SW 1271 (cell line): Measurements from ENCODE around the gene TMEM201.
A peak's percentile ranks its signal among the peaks of the same experiment; 100 is the strongest.

ENCODE experiments used
- DNase-seq, 2 experiments: peaks; one replicate each; lab custom pipeline; 2025; lab: John Stamatoyannopoulos, UW

Gene TMEM201

GRCh38 chr1:9600861-9601834 is 12.4 kb downstream of the TMEM201 start:
- DNase-seq = no peak

- no peak for DNase-seq
These were observed 13.5 kb downstream of the TMEM201 start for GRCh38 chr1:9601942-9602793.

- no peak for DNase-seq
These were observed 14.1 kb downstream of the TMEM201 start for GRCh38 chr1:9602794-9603167.

GRCh38 chr1:9603307-9603706 is 14.6 kb downstream of the TMEM201 start:
- DNase-seq = no peak

GRCh38 chr1:9603766-9604753 is 15.3 kb downstream of the TMEM201 start:
- no peak for DNase-seq

DNA sequence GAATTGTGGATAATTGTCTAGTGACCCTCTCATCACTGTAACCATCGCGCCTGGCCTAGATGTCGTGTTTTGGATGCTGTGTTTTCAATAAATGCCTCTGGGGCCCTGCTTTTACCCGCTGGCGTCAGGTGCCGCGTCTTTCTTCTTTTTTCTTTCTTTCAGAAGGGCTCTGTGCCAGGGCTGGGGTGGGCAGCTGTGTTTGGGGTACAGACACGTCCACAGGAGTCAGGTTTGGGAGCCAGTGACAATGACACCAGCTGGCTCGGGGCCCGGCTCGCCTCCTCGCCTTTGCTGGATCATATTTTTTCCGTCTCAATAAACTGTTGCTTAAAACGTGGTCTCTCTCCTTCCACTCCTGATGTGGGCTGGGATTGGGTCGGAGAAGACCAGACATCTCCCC is 16.1 kb downstream of the TMEM201 start:
- no peak for DNase-seq

DNA sequence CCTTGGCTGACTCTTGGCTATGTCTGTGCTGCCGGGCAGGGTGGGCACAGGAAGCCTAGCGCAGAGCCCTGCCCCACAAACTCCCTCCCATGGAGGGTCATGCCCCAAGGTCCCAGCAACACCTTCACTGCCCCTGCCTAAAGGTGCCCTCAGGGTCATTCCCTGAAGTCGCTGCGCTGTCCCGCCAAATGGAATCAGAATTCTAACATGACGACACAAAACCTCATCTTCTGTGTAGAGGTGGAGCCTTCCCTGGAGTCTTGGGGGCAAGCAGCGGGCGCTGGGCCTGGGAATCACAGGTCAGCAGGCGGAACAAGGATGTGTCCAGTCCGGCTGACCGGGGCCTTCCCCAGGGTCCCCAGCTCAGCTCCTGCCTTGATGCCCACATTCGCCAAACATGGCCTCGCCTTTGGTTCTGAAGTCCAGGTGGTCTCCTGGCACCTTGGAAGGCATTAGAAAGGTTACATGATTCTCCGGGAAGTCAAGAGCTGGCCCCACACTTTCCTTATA is 17.3 kb downstream of the TMEM201 start:
- no peak for DNase-seq

DNA sequence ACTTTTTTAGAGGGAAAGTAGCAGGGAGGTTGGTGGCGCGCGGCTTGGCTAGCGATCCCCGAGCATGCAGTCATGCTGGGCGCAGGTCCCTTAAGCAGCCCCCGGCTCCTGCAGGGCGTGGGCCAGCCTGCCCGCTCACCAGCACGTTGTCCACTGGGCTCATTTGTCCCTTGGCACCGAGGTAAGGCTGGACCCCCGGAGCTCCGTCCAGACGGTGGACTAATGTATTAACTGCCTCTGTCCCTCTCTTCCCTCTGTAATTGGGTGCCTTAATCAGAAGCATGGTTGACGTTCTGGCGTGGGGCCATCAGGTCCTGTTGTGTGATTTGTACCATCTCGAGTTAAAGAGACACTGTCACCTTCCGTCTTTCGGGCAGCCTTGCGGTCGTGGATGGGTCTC is 17.7 kb downstream of the TMEM201 start:
- no peak for DNase-seq

- no peak for DNase-seq
These were observed 18.2 kb downstream of the TMEM201 start for GRCh38 chr1:9606948-9607347.

DNA sequence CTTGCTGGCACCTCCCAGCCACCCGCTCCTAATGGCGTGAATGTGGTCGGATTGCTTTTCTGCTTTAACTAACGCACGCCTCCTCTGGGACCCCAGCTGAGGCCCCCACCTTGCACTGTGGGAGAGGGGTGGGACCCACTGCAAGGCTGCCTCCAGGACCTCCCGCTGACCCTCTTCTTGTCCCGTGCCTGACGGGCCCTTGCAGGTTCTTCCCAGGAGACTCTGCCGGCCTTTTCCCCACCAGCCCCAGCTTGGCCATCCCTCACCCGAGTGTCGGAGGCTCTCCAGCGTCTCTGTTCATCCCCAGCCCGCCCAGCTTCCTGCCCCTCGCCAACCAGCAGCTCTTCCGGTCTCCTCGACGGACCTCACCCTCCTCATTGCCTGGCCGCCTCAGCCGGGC is 18.6 kb downstream of the TMEM201 start:
- DNase-seq = no peak

GRCh38 chr1:9609998-9610397 is 21.3 kb downstream of the TMEM201 start:
- no peak for DNase-seq

GRCh38 chr1:9610548-9610947 is 21.8 kb downstream of the TMEM201 start:
- no peak for DNase-seq

DNA sequence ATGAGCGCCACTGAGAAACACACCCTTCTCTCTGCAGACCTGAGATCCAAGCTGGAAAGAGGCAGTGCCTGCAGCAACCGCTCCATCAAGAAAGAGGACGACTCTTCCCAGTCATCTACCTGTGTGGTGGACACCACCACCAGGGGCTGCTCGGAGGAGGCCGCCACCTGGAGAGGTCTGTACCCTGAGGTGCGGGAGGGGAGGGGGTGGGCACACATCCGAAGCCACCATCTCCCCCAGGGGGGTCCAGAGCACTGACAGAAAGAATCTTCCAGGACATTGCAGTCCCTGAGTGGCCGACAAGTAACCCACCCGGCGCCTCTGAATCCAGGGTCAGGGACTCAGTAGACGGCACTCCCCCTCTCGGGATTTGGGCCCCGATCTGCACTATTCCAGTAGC is 23.0 kb downstream of the TMEM201 start:
- no peak for DNase-seq

DNA sequence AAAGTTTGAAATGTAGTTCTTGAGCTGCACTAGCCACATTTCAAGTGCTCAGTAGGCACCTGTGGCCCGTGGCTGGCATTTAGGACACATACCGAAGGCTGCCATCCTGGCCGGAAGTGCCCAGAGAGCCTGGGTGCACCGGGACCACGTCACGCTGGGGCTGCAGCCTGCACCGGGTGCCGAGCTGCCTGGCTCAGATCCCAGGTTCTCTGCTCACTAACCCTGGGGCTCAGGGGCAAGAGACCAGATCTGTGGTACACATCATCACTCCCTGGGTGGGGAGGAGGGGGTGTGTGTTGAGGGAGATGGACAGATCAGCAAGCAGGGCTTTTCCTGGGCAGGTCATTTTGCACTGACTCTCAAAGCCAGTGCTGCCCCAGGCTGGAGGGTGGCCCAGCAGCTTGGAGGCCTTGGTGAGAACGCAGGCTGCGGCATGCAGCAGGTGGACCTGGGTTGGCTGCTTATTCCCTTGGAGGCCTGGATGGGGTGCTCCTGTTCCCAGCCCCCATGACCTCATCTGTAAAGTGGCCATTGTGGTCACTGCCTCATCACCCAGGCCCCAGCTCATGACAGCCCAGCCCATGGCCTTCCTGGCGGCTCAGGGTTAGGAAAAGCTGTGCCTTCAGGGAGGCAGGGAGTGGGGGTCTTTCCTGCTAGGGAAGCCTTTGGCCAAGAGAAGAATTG is 23.6 kb downstream of the TMEM201 start:
- DNase-seq = no peak

- no peak for DNase-seq
These were observed 24.3 kb downstream of the TMEM201 start for GRCh38 chr1:9612871-9613624.

GRCh38 chr1:9613625-9614299 is 25.1 kb downstream of the TMEM201 start:
- DNase-seq = no peak

DNA sequence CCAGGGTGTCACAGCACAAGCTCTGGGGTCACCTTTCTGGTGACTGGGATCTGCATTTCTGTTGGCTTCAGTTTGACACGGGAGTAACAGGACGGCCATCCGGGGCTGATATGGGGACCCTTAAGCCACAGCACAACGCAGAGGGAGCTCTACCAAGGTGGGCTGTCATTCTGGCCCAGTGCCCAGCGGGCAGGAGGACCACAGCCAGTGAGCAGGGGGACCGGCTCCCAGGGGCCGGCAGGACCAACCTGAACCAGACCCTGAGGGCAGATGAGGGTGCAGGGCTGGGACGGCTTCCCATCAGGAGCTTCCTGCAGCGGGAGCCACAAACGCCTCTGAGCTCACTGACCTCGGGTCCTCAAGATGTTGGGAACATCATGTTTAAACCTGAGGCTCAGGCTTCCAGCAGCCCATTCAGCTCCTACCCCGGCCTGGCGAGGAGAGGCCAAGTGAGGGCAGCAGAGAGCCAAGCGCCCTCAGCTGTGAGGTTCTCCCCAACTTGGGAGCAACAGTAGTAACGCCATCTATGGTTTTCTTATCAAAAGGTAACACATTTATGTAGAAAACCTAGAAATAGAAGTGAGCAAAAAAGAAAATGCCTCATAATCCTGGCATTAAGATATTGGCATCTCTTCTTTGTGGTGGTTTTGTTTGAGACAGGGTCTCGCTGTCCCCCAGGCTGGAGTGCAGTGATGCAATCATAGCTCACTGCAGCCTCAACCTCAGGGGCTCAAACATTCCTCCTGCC is 26.8 kb downstream of the TMEM201 start:
- DNase-seq = peak in 1 of 2 experiments; percentile 29

- no peak for DNase-seq
These were observed 30.4 kb downstream of the TMEM201 start for GRCh38 chr1:9618909-9619679.
